Germinal center (tissue), 1 donor: Measurements from ENCODE around the gene ZNF654.
"Not testable (repeated sequence)": the region's sequence is repeated elsewhere in the genome, so short reads cannot be mapped to it uniquely, and the experiment has no call there.

Source experiments
- DNase-seq: peaks from one replicate; pipeline ENCODE4 v3.0.0; 2012; ENCODE audit warnings: mixed read lengths, low spot score

The ZNF654 gene

DNA sequence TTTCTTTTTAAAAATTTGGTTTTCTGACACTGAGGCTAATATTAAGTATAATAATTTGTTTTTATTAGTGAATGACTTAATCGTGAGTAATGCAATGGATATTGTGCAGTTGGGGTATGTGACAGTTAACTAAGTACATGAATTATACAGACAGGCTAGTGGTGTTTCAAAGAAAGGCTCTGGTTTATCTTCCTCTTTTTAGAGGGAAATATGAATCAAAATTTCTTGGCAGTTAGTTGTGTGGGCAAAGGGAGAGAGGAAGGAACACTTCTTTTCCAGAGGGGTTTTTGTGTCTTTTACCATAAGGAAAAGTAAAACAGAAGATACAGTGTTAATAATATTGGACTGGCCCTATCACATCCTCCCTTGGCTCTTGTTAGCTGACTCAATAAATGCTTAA lies 2.7 kb downstream of the ZNF654 start:
- no peak for DNase-seq

GRCh38 chr3:88075072-88075471 lies 16.0 kb downstream of the ZNF654 start:
- no peak for DNase-seq

DNA sequence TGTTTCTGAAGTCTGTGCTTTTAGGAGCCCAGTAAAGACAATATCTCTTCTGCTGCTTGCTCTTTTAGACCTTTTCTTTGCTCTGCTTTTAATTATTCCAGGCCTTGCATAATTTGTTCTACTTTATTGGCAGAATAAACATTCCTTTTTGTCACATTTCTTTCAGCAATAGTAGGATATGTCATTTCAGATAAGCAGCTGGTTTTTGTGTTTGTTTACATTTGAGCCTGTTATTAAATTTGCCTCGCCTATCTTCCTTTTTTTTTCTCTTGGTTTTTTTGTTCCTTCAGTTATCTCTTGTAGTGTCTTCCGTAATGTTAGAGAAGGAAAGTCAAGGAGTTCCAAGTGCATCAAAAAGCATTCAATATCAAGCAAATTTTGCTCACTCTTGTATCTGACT lies 16.4 kb downstream of the ZNF654 start:
- no peak for DNase-seq

DNA sequence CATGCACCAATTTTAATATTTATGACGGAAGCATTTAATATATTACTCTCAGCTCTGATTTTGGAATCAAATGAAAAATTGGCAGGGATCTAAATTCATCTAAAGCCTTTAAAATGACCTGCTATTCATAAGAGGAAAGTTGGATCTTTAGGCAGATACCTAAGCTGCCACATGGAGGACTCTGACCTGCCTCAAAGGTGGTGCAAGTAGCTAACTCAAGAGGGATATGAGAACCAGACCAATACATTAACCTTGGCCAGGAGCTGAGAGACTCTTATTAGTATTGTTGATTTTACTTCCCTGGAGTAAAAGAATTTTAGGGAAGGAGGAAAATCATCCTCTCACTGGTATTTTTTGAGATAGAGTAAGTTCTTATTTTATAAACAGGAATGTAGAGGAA lies 17.7 kb downstream of the ZNF654 start:
- DNase-seq, result no peak

- no peak for DNase-seq
Observed at GRCh38 chr3:88078932-88079331, 19.9 kb downstream of the ZNF654 start.

- DNase-seq, result no peak
Observed at GRCh38 chr3:88082854-88083253, 23.8 kb downstream of the ZNF654 start.

- no peak for DNase-seq
Observed at GRCh38 chr3:88084097-88084501, 25.0 kb downstream of the ZNF654 start.

DNA sequence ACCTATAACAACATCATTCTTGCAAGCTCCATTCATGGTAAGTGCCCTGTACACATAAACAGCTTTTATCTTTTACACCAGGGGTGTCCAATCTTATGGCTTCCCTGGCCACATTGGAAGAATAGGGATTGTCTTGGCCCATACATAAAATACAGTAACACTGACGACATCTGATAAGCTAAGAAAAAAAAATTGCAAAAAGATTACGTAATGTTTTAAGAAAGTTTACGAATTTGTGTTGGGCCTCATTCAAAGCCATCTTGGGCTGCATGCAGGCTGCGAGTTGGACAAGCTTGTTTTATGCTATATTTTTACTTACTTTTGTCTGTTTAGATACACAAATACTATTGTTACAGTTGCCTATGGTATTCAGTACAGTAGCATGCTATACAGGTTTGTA lies 31.6 kb downstream of the ZNF654 start:
- no peak for DNase-seq

DNA sequence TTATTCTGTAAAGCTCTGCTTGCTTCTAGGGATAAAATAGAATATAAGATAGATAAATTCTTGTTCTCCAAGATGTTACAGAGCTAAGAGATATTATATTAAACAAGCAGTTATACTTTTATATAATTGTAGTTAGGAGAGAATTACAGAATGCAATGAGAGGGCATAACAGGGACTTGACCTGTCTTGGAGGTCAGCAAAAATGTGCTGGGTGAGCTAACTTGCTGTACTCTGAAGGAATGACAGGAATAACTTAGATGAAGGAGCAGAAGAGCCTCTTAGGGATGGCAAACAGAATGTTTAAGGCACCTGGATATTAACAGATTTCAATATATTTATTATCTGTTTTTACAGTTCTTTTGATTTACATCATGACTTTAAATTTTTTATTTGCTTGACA lies 33.2 kb downstream of the ZNF654 start:
- no peak for DNase-seq

- no peak for DNase-seq
Observed at GRCh38 chr3:88093266-88093665, 34.2 kb downstream of the ZNF654 start.

DNA sequence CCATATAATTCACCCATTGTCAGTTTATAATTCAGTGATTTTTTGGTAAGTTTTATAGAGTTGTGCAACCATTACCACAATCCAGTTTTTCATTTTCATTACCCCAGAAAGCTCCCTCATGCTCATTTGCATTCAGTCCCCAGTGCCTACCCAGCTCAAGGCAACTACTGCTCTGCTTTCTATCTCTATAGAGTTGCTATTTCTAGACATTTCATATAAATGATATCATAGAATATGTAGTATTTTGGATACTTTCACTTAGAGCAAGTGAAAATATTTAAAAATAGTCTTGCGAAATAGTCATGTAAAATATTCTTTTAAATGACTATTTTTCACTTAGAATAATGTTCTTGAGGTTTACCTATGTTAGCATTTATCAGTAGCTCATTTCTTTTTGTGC lies 42.1 kb downstream of the ZNF654 start:
- no peak for DNase-seq

DNA sequence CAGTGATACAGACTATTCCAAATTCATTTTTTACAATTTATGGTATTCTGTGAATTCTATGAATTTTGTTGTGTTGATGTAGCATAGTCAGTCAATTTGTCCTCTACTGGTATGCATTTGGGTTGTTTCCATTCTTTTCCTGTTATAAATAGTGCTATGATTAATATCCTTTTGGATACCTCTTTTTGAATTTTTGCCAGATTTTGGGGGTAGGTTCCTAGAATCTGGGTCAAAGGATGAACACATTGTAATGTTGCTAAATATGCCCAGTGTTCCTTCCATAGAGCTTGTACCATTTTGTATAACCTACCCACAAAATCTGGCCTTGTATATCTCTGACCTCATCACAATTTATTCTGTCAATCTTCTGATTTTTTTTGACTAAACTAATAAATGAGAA lies 46.3 kb downstream of the ZNF654 start:
- DNase-seq, result no peak

DNA sequence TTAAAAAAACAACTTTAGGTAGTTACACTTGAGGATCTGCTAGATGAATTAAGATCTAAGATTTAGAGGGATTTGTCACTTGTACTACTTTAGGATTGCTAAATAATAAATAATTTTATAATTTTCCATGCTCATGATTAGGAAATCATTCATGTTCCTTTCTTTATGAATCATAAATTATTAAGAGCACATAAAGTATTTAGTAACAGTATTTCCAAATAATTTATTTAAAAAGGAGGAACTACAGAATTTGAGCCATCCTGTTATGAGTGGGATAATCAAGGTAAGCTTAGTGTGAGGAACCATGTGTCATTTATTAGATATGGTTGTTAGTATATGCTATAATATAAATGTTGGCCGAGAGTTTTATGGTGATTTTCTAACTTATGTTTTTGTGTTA lies 53.2 kb downstream of the ZNF654 start:
- no peak for DNase-seq

DNA sequence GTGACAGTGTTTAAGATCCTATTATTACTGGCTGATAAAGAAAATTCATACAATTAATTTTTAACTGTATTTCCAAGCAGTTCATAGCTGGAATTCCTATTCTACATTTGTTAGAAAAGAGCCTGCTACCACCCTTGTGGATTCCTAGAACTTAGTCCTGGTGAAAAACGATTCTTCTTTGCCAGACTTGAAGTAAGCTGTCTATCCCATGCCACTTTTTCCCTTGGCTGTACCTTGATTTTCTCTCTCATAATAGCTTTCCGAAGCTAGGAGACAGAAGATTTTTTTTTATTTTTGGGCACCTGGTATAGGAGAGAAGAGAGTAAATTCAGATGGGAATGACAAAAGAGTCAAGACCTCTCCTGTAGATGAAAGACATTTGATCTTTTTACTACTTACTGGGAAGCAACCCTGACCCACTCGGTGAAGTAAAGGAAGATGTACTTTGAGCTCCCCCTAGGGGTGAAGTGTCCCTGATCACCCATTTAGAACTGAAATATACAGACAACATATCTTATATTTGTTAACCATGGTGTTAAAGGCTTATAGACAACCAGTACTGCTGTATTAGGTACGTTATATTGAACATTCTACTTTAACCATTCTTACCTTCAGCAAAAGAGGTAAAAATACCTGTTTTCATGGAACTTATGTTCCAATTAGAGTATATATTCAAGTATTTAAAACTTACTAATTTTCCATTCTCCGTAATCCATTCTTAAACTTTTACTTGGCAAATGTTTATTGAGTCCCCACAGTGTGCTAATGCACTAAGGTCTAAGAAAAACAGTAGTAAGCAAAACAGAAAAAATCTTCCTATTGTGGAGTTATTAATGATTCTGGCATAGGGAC lies 54.5 kb downstream of the ZNF654 start:
- DNase-seq, result peak; percentile 52

DNA sequence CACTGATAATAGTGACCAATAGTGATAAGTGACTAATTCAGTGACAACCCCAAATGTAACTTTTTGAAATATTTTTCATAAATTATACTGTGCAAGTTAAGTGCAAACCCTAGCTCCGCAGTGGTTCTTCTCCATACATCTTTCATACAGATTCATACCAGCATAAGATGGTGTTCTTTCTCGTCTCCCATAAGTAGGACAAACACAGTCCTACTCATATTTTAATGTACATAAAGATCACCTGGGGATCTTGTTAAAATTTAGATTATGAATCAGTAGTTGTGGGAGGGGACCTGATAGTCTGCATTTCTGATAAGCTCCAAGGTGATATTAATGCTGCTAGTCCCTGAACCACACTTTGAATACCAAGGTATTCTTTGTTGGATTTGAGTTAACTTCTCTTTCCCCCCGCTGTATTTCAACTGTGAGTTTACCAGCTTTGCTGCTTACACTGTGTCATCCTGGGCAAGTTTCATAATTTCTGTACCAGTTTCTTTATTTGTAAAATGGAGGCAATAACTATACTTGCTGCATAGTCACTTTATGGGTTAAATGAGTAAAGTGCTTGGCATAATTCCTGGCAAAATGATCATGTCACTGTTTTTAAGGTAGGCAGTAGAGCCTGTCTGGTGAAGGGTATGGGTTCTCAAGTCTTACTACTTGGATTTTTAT lies 56.0 kb downstream of the ZNF654 start:
- no peak for DNase-seq

GRCh38 chr3:88117683-88118082 lies 58.6 kb downstream of the ZNF654 start:
- DNase-seq, result no peak

DNA sequence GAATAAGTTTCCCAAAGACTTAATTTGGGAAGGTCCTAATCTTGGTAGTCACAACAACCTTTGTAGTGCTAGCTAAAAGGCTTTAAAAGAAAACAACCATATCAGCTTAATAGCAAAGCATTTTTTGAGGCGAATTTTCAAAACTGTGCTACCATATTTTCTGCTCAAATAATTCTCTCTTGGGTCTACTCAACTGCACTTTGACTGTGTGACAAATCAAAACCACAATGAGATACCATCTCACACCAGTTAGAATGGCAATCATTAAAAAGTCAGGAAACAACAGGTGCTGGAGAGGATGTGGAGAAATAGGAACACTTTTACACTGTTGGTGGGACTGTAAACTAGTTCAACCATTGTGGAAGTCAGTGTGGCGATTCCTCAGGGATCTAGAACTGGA lies 59.5 kb downstream of the ZNF654 start:
- DNase-seq, result not testable (repeated sequence)

DNA sequence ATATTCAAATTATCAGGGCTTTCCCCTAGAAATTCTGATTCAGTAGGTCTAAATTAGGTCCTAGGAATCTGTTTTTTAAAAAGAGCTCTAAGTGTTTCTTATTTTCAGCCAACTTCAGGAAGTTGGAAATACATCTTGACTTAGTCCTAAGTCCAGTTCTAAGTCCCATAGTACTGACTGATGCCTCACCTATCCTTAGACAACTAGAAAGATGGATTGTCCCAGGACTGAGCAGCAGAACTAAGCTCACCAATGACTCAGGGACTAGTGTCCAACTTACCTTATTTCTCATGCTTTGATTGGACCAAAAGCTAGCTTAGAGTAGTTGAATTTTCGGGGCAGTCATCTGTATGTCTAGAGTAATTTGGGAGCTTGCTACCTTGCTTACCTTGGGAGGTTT lies 64.5 kb downstream of the ZNF654 start:
- DNase-seq, result no peak

DNA sequence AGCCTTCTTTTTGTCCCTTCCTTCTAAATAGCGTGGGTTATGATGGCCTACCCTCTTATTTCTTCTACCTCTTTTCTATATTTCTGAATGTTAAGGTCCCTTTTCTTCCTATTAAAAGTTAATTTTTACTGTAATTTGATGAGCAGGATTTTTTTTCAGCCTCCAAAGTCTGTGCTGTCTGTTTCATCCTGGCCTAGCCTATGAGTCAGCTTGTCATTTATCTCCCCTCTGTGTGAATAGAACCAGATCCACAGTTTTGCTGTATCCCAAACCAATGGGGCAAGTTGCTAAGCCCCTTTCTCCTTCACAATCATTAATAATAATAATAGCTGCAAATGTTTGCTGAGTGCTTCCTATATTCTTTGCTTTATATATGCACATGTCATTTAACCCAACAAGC lies 72.6 kb downstream of the ZNF654 start:
- no peak for DNase-seq

GRCh38 chr3:88132894-88133293 lies 73.8 kb downstream of the ZNF654 start:
- DNase-seq, result no peak

DNA sequence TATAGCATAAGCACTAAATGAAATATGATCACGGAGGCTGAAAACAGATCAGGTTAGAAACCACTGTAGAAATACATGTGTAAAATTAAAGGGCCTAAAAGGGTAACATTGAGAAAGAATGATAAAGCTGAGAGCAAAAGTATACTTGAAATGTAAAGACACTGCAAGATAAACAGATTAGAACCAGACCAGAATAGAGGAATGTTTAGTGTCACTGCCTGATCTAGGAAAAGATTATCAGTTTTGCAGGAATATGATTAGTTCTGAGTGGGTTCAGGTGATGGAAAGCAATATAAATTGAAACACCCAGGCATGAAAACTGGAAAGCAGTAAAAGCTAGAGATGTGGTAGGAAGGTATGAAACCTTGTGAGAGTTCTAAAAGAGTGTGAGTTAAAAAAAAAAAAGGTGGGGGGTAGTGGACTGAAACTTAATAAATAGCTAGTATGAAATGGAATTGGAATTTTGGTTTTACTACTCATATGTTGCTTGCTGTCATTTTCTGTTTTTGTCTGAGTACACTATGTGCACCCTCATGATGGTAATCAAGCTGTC lies 74.7 kb downstream of the ZNF654 start:
- no peak for DNase-seq

DNA sequence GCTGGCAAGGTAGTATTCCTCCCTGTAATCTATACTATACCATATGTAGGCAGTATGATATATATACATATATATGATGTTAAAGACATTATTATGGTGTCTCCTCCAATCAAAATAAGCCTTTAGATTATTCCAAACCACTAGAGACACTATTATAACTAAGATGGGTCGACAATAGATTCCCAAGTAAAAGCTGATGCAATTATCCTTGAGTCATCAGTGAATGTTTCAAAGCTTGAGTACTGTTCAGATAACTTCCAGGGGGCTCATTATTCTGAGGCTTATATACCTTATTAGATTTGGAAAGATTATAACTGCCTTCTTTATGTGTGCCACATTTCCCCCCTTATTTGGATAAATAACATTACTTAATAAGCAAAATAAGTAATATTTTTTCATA lies 78.8 kb downstream of the ZNF654 start:
- no peak for DNase-seq

GRCh38 chr3:88141458-88142083 lies 82.5 kb downstream of the ZNF654 start:
- DNase-seq, result no peak
